ENCODE results near the gene CACNA1D.
A peak's percentile ranks its signal among the peaks of the same experiment; 100 is the strongest.
"Not testable (repeated sequence)": the region's sequence is repeated elsewhere in the genome, so short reads cannot be mapped to it uniquely, and the experiment has no call there.

CACNA1D gene

GRCh38 chr3:53493963-53494791 lies at the start of gene CACNA1D:
CACNA1D (plus strand) TSS chr3:53494611; CDS start chr3:53495167, 556 bp downstream.
- Mint-ChIP-seq H3K4me3 (peak within 1 kb of the TSS; percentile 51), H3K9me3 (no peaks in the 10 kb centered on the region), H3K36me3 (ENCODE audit: low read depth) (no peaks in the 10 kb centered on the region), H3K27ac (no peak within 1 kb of the TSS), H3K27me3 (ENCODE audit: low read depth) (peaks cover 70% of the 10 kb centered on the region), H3K4me1 (ENCODE audit: low read depth) (peaks cover 2% of the 10 kb centered on the region)
- peak; percentile 11 for DNase-seq (ENCODE audit: low spot score)

- no peak overlapping the region for H3K27ac Mint-ChIP-seq
- DNase-seq (ENCODE audit: low spot score) = no peak
- no peaks in the 10 kb centered on the region for H3K9me3 Mint-ChIP-seq
- peaks cover 2% of the 10 kb centered on the region for H3K27me3 Mint-ChIP-seq (ENCODE audit: low read depth)
- no peaks in the 10 kb centered on the region for H3K36me3 Mint-ChIP-seq (ENCODE audit: low read depth)
- no peaks in the 10 kb centered on the region for H3K4me1 Mint-ChIP-seq (ENCODE audit: low read depth)
- H3K4me3 Mint-ChIP-seq = no peak overlapping the region
These were observed 37.3 kb upstream of the CACNA1D start for GRCh38 chr3:53457068-53457467.

GRCh38 chr3:53460326-53460725 lies 34.1 kb upstream of the CACNA1D start:
- no peaks in the 10 kb centered on the region for H3K4me1 Mint-ChIP-seq (ENCODE audit: low read depth)
- no peak for DNase-seq (ENCODE audit: low spot score)
- no peak overlapping the region for H3K27ac Mint-ChIP-seq
- no peak overlapping the region for H3K4me3 Mint-ChIP-seq
- peaks cover 2% of the 10 kb centered on the region for H3K27me3 Mint-ChIP-seq (ENCODE audit: low read depth)
- H3K9me3 Mint-ChIP-seq = no peaks in the 10 kb centered on the region
- no peaks in the 10 kb centered on the region for H3K36me3 Mint-ChIP-seq (ENCODE audit: low read depth)

GRCh38 chr3:53464424-53464823 lies 30.0 kb upstream of the CACNA1D start:
- Mint-ChIP-seq H3K27me3 (ENCODE audit: low read depth) (no peaks in the 10 kb centered on the region), H3K36me3 (ENCODE audit: low read depth) (no peaks in the 10 kb centered on the region), H3K4me1 (ENCODE audit: low read depth) (no peaks in the 10 kb centered on the region), H3K4me3 (no peak overlapping the region), H3K27ac (no peak overlapping the region), H3K9me3 (no peaks in the 10 kb centered on the region)
- DNase-seq (ENCODE audit: low spot score) = no peak

- not testable (repeated sequence) for H3K27ac Mint-ChIP-seq; H3K4me3 Mint-ChIP-seq; H3K9me3 Mint-ChIP-seq; H3K27me3 Mint-ChIP-seq (ENCODE audit: low read depth); DNase-seq (ENCODE audit: low spot score); H3K4me1 Mint-ChIP-seq (ENCODE audit: low read depth); H3K36me3 Mint-ChIP-seq (ENCODE audit: low read depth)
These were observed 24.7 kb upstream of the CACNA1D start for GRCh38 chr3:53469758-53470157.

GRCh38 chr3:53473422-53473821 lies 21.0 kb upstream of the CACNA1D start:
- H3K4me3 Mint-ChIP-seq = no peak overlapping the region
- no peak overlapping the region for H3K27ac Mint-ChIP-seq
- DNase-seq (ENCODE audit: low spot score) = no peak
- no peaks in the 10 kb centered on the region for H3K36me3 Mint-ChIP-seq (ENCODE audit: low read depth)
- H3K4me1 Mint-ChIP-seq (ENCODE audit: low read depth) = no peaks in the 10 kb centered on the region
- H3K9me3 Mint-ChIP-seq = no peaks in the 10 kb centered on the region
- H3K27me3 Mint-ChIP-seq (ENCODE audit: low read depth) = peaks cover 19% of the 10 kb centered on the region

GRCh38 chr3:53476372-53476771 lies 18.0 kb upstream of the CACNA1D start:
- not testable (repeated sequence) for H3K4me1 Mint-ChIP-seq (ENCODE audit: low read depth); H3K9me3 Mint-ChIP-seq; DNase-seq (ENCODE audit: low spot score); H3K27ac Mint-ChIP-seq; H3K4me3 Mint-ChIP-seq; H3K36me3 Mint-ChIP-seq (ENCODE audit: low read depth)
- H3K27me3 Mint-ChIP-seq (ENCODE audit: low read depth) = peaks cover 23% of the 10 kb centered on the region

GRCh38 chr3:53477689-53478088 lies 16.7 kb upstream of the CACNA1D start:
- H3K27me3 Mint-ChIP-seq (ENCODE audit: low read depth) = peaks cover 21% of the 10 kb centered on the region
- H3K9me3 Mint-ChIP-seq; H3K27ac Mint-ChIP-seq; H3K4me1 Mint-ChIP-seq (ENCODE audit: low read depth); H3K36me3 Mint-ChIP-seq (ENCODE audit: low read depth); DNase-seq (ENCODE audit: low spot score); H3K4me3 Mint-ChIP-seq: not testable (repeated sequence)

- no peaks in the 10 kb centered on the region for H3K9me3 Mint-ChIP-seq
- no peaks in the 10 kb centered on the region for H3K36me3 Mint-ChIP-seq (ENCODE audit: low read depth)
- no peak overlapping the region for H3K4me3 Mint-ChIP-seq
- no peak overlapping the region for H3K27ac Mint-ChIP-seq
- H3K4me1 Mint-ChIP-seq (ENCODE audit: low read depth) = no peaks in the 10 kb centered on the region
- H3K27me3 Mint-ChIP-seq (ENCODE audit: low read depth) = peaks cover 23% of the 10 kb centered on the region
- DNase-seq (ENCODE audit: low spot score) = no peak
These were observed 16.1 kb upstream of the CACNA1D start for GRCh38 chr3:53478166-53478830.

- peaks cover 25% of the 10 kb centered on the region for H3K27me3 Mint-ChIP-seq (ENCODE audit: low read depth)
- no peak overlapping the region for H3K27ac Mint-ChIP-seq
- H3K4me3 Mint-ChIP-seq = no peak overlapping the region
- no peaks in the 10 kb centered on the region for H3K4me1 Mint-ChIP-seq (ENCODE audit: low read depth)
- H3K9me3 Mint-ChIP-seq = no peaks in the 10 kb centered on the region
- no peak for DNase-seq (ENCODE audit: low spot score)
- H3K36me3 Mint-ChIP-seq (ENCODE audit: low read depth) = no peaks in the 10 kb centered on the region
These were observed 15.3 kb upstream of the CACNA1D start for GRCh38 chr3:53478921-53479664.

- H3K27ac Mint-ChIP-seq = no peak overlapping the region
- H3K27me3 Mint-ChIP-seq (ENCODE audit: low read depth) = peaks cover 26% of the 10 kb centered on the region
- no peaks in the 10 kb centered on the region for H3K9me3 Mint-ChIP-seq
- H3K4me1 Mint-ChIP-seq (ENCODE audit: low read depth) = peaks cover 4% of the 10 kb centered on the region
- no peak for DNase-seq (ENCODE audit: low spot score)
- H3K4me3 Mint-ChIP-seq = no peak overlapping the region
- no peaks in the 10 kb centered on the region for H3K36me3 Mint-ChIP-seq (ENCODE audit: low read depth)
These were observed 12.2 kb upstream of the CACNA1D start for GRCh38 chr3:53482227-53482626.

- Mint-ChIP-seq H3K27me3 (ENCODE audit: low read depth) (peaks cover 28% of the 10 kb centered on the region), H3K27ac (no peak overlapping the region), H3K36me3 (ENCODE audit: low read depth) (no peaks in the 10 kb centered on the region)
These were observed 10.6 kb upstream of the CACNA1D start for GRCh38 chr3:53483821-53484220.

GRCh38 chr3:53484984-53485383 lies 9.4 kb upstream of the CACNA1D start:
- H3K4me3 Mint-ChIP-seq = no peak overlapping the region
- no peaks in the 10 kb centered on the region for H3K36me3 Mint-ChIP-seq (ENCODE audit: low read depth)
- no peaks in the 10 kb centered on the region for H3K9me3 Mint-ChIP-seq
- H3K27ac Mint-ChIP-seq = no peak overlapping the region
- H3K4me1 Mint-ChIP-seq (ENCODE audit: low read depth) = peaks cover 4% of the 10 kb centered on the region
- peaks cover 33% of the 10 kb centered on the region for H3K27me3 Mint-ChIP-seq (ENCODE audit: low read depth)
- DNase-seq (ENCODE audit: low spot score) = no peak

More at GRCh38 chr3:53483821-53484220, 10.6 kb upstream of the CACNA1D start:
- no peaks in the 10 kb centered on the region for H3K9me3 Mint-ChIP-seq
- H3K4me1 Mint-ChIP-seq (ENCODE audit: low read depth) = peaks cover 4% of the 10 kb centered on the region
- no peak for DNase-seq (ENCODE audit: low spot score)
- no peak overlapping the region for H3K4me3 Mint-ChIP-seq

Measured in T-helper 2 cell treated with Interferon-gamma antibody and Interleukin-4, amounts not matched to agents 5 μg/mL and 100 μg/mL, for 36 hours (primary cell).